GM12878 (cell line): ENCODE data around the gene RPL29. TPM values are rescaled to one million over a fixed set of nuclear protein-coding genes. Genes with fewer than 3 reads are reported as not detected.

ENCODE experiments used
- ATAC-seq: fragments of 200-7000 bp; cut with Tn5 transposase; 3 replicates; pipeline ENCODE4 v1.9.1; 2020; ENCODE audit warnings: mild to moderate bottlenecking, moderate library complexity
- BruUV-seq: library from RNA; stranded (reverse); fragments of 400-500 nt; replicated peaks from 2 replicates; lab custom pipeline; 2021; lab: Mats Ljungman, UMichigan
- CTCF ChIA-PET: fragments of 300-600 bp; sonication (Branson Sonifier 250); formaldehyde crosslinking; extraction: SDS; loops from one replicate; lab custom pipeline; 2021; ENCODE audit warnings: inconsistent platforms; lab: Yijun Ruan, JAX
- POLR2A ChIA-PET: fragments of 350-600 bp; formaldehyde crosslinking; extraction: SDS; loops from one replicate; lab custom pipeline; 2021; ENCODE audit warnings: inconsistent platforms; lab: Charles Lee
- RAD21 ChIA-PET: fragments of 300-600 bp; sonication (Branson Sonifier 250); formaldehyde crosslinking; loops from one replicate; lab custom pipeline; 2023; ENCODE audit warnings: antibody characterized with exemption; ENCODE audit not compliant: unreplicated experiment; lab: Charles Lee
- SMC1A ChIA-PET: fragments of 300-600 bp; sonication (Branson Sonifier 250); formaldehyde crosslinking; loops from one replicate; lab custom pipeline; 2023; ENCODE audit not compliant: unreplicated experiment, uncharacterized antibody; lab: Charles Lee
- DNase-seq: peaks from one replicate; pipeline ENCODE4 v3.0.0-alpha.2; 2011; ENCODE audit warnings: low read depth, low spot score
- FAIRE-seq: peaks from 3 replicates; lab custom pipeline; 2011; peaks lifted over from hg19 to GRCh38; lab: Jason Lieb, UNC
- H2AFZ ChIP-seq: 2 replicates; pipeline ENCODE4 v1.6.0; 2011; ENCODE audit warnings: low read depth, low read length, control low read depth; ENCODE audit not compliant: control insufficient read depth
- H3K27ac ChIP-seq: 2 replicates; pipeline ENCODE4 v1.5.1; 2011; ENCODE audit warnings: control low read depth; ENCODE audit not compliant: control insufficient read depth, insufficient read depth
- H3K27me3 ChIP-seq, 2 experiments: replicated peaks in 1 of 2; 2 replicates each; pipeline versions ENCODE4 v1.6.0 to v1.6.1; 2011; ENCODE audit warnings: low read length in 1 of 2; ENCODE audit not compliant: control insufficient read depth in 2 of 2, insufficient read depth in 2 of 2
- H3K36me3 ChIP-seq, 2 experiments: 2 replicates each; pipeline ENCODE4 v1.5.1; 2011; ENCODE audit warnings: low read length in 1 of 2; ENCODE audit not compliant: control insufficient read depth in 2 of 2, insufficient read depth in 2 of 2
- H3K4me1 ChIP-seq: 2 replicates; pipeline ENCODE4 v1.6.1; 2011; ENCODE audit warnings: mild to moderate bottlenecking, low read length, moderate library complexity, mixed read lengths; ENCODE audit not compliant: control insufficient read depth, insufficient read depth
- H3K4me2 ChIP-seq: 2 replicates; pipeline ENCODE4 v1.6.0; 2011; ENCODE audit warnings: control low read depth; ENCODE audit not compliant: control insufficient read depth, insufficient read depth
- H3K4me3 ChIP-seq: fragments of 200-600 bp; sonication (generic); 2 replicates; pipeline ENCODE4 v1.5.1; 2016
- H3K79me2 ChIP-seq: 2 replicates; pipeline ENCODE4 v1.6.0; 2011; ENCODE audit warnings: low read length; ENCODE audit not compliant: control insufficient read depth, insufficient read depth
- H3K9ac ChIP-seq: 2 replicates; pipeline ENCODE4 v1.8.0; 2011; ENCODE audit warnings: low read length, control low read depth, mixed read lengths; ENCODE audit not compliant: control insufficient read depth, insufficient read depth
- H3K9me3 ChIP-seq: replicated peaks from 3 replicates; pipeline ENCODE4 v1.5.1; 2011; ENCODE audit warnings: mild to moderate bottlenecking, low read length; ENCODE audit not compliant: control insufficient read depth, insufficient read depth
- H4K20me1 ChIP-seq: 2 replicates; pipeline ENCODE4 v1.6.0; 2011; ENCODE audit not compliant: control insufficient read depth, insufficient read depth
- FOXM1 ChIP-seq: IDR thresholded peaks from 2 replicates; pipeline ENCODE4 v1.6.1; 2012; ENCODE audit warnings: low read depth, mild to moderate bottlenecking, inconsistent platforms, low read length, moderate library complexity
- KAT2A ChIP-seq: conservative IDR thresholded peaks from 2 replicates; pipeline ENCODE4 v1.6.1; 2011; ENCODE audit warnings: low read depth, low read length; ENCODE audit not compliant: control insufficient read depth
- MXI1 ChIP-seq: fragments of 150-350 bp; IDR thresholded peaks from 2 replicates; pipeline ENCODE4 v1.6.1; 2011; ENCODE audit warnings: low read depth, mild to moderate bottlenecking, inconsistent platforms, low read length, improper control_type of control experiment
- POLR2AphosphoS5 ChIP-seq: IDR thresholded peaks from 2 replicates; pipeline ENCODE4 v1.6.1; 2011; ENCODE audit warnings: mild to moderate bottlenecking, low read length, inconsistent platforms
- RFX5 ChIP-seq: IDR thresholded peaks from 2 replicates; pipeline ENCODE4 v1.6.1; 2011; ENCODE audit warnings: low read depth, low read length, improper control_type of control experiment
- WGBS: methylation state at CpG from one replicate; pipeline ENCODE4 v1.1.6; 2016; ENCODE audit warnings: low lambda C conversion rate; ENCODE audit not compliant: insufficient replicate concordance, insufficient coverage; ENCODE audit errors: missing lambda C conversion rate; 5-methylcytosine and 5-hydroxymethylcytosine counted together
- in situ Hi-C: fragments of 300-500 bp; cut with MboI; formaldehyde crosslinking; loops from 9 replicates; pipeline ENCODE4 v1.14.3; 2018; ENCODE audit warnings: mixed read lengths
- intact Hi-C: fragments of 100-400 bp; cut with micrococcal nuclease; formaldehyde crosslinking; loops from one replicate; pipeline ENCODE4 v1.14.2; 2022; ENCODE audit not compliant: unreplicated experiment
- polyA plus RNA-seq, 11 experiments: library from polyadenylated mRNA; depleted of rRNA in 4 of 11; unstranded in 6 of 11; stranded (reverse) in 5 of 11; fragments of >200 nt; fragmentation: Nextera tagmentation in 4 of 11; fragmentation: Illumina TruSeq in 1 of 11; extraction: Ambion mirVana in 4 of 11; extraction: Trizol in 1 of 11; gene quantifications; 1 replicate in 1 of 11; 2 replicates in 10 of 11; pipeline versions ENCODE4 v1.2.1 to v1.2.3, GENCODE V29; 2011 to 2016; ENCODE audit warnings: inconsistent platforms in 2 of 11, missing spikeins in 2 of 11, low read depth in 1 of 11
- total RNA-seq, 4 experiments: library from RNA; depleted of rRNA in 3 of 4; stranded (reverse); fragments of >200 nt in 3 of 4; fragmentation: Illumina TruSeq in 1 of 4; extraction: Trizol in 1 of 4; gene quantifications; 2 replicates each; pipeline versions ENCODE4 v1.2.1 to v1.2.3, GENCODE V29; 2013 to 2021
- TF ChIP-seq, protein P1 (sequence below): fragments of 150-350 bp; IDR thresholded peaks from 2 replicates; pipeline ENCODE4 v1.6.1; 2016; ENCODE audit warnings: low read depth, low read length
- TF ChIP-seq, protein P2 (sequence below): fragments of 450-650 bp; formaldehyde crosslinking; IDR thresholded peaks from 2 replicates; pipeline ENCODE4 v1.5.0; 2022; ENCODE audit warnings: mild to moderate bottlenecking, missing genetic modification characterization

Gene RPL29
- total and polyA plus RNA-seq, 10 of the 15 experiments (the other 5 are each of a cell fraction or from before 2014, with no cell fraction given), result 1,053 to 2,477 (median 1,657) TPM

DNA sequence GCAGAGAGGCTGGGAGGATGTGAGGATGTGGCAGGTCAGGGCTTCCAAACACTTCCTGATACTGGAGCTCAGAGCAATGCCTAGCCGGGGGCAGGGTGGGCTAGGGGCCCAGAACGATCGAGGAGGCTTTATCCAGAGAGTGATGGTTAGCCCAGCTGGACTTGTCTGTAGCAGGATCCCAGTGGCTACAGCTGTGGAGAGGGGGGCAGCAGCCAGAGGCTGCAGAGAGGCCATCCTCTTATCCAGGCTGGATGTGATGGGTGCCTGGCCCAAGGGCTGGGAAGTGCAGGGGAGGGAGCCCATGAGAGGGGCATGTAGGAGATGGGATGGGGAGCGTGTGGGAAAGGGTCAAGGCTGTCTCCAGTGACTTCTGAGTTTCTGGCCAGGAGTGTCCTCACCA is 48.9 kb downstream of the RPL29 start:
- intact Hi-C loops (no loop called here), in situ Hi-C loops (no loop called here)
- H3K4me2 ChIP-seq, result no peak overlapping the region
- no peak overlapping the region for H3K4me3 ChIP-seq
- H2AFZ ChIP-seq, result no peak overlapping the region
- SMC1A ChIA-PET, result no interaction called here
- POLR2A ChIA-PET, result no interaction called here
- ATAC-seq (no peak), FAIRE-seq (no peak), DNase-seq (no peak)
- peaks cover 6% of the 10 kb centered on the region for H3K79me2 ChIP-seq
- TF ChIP-seq MXI1, result no peak
- TF ChIP-seq, protein P1, sequence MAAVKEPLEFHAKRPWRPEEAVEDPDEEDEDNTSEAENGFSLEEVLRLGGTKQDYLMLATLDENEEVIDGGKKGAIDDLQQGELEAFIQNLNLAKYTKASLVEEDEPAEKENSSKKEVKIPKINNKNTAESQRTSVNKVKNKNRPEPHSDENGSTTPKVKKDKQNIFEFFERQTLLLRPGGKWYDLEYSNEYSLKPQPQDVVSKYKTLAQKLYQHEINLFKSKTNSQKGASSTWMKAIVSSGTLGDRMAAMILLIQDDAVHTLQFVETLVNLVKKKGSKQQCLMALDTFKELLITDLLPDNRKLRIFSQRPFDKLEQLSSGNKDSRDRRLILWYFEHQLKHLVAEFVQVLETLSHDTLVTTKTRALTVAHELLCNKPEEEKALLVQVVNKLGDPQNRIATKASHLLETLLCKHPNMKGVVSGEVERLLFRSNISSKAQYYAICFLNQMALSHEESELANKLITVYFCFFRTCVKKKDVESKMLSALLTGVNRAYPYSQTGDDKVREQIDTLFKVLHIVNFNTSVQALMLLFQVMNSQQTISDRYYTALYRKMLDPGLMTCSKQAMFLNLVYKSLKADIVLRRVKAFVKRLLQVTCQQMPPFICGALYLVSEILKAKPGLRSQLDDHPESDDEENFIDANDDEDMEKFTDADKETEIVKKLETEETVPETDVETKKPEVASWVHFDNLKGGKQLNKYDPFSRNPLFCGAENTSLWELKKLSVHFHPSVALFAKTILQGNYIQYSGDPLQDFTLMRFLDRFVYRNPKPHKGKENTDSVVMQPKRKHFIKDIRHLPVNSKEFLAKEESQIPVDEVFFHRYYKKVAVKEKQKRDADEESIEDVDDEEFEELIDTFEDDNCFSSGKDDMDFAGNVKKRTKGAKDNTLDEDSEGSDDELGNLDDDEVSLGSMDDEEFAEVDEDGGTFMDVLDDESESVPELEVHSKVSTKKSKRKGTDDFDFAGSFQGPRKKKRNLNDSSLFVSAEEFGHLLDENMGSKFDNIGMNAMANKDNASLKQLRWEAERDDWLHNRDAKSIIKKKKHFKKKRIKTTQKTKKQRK, result no peak
- TF ChIP-seq FOXM1, result no peak
- TF ChIP-seq, protein P2, sequence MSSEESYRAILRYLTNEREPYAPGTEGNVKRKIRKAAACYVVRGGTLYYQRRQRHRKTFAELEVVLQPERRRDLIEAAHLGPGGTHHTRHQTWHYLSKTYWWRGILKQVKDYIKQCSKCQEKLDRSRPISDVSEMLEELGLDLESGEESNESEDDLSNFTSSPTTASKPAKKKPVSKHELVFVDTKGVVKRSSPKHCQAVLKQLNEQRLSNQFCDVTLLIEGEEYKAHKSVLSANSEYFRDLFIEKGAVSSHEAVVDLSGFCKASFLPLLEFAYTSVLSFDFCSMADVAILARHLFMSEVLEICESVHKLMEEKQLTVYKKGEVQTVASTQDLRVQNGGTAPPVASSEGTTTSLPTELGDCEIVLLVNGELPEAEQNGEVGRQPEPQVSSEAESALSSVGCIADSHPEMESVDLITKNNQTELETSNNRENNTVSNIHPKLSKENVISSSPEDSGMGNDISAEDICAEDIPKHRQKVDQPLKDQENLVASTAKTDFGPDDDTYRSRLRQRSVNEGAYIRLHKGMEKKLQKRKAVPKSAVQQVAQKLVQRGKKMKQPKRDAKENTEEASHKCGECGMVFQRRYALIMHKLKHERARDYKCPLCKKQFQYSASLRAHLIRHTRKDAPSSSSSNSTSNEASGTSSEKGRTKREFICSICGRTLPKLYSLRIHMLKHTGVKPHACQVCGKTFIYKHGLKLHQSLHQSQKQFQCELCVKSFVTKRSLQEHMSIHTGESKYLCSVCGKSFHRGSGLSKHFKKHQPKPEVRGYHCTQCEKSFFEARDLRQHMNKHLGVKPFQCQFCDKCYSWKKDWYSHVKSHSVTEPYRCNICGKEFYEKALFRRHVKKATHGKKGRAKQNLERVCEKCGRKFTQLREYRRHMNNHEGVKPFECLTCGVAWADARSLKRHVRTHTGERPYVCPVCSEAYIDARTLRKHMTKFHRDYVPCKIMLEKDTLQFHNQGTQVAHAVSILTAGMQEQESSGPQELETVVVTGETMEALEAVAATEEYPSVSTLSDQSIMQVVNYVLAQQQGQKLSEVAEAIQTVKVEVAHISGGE (CRISPR knock-in tag), result no peak
- TF ChIP-seq RFX5, result no peak
- no peak for TF ChIP-seq POLR2AphosphoS5
- TF ChIP-seq KAT2A, result no peak
- no peak overlapping the region for H3K27ac ChIP-seq
- H3K36me3 ChIP-seq, result peaks cover 0 to 2% of the 10 kb centered on the region in 2 experiments; a peak in 1 of 4 replicates
- no peaks in the 10 kb centered on the region for H3K27me3 ChIP-seq
- H4K20me1 ChIP-seq, result no peaks in the 10 kb centered on the region
- no TSS peak for BruUV-seq
- H3K9me3 ChIP-seq, result no peaks in the 10 kb centered on the region
- H3K4me1 ChIP-seq, result peaks cover 11% of the 10 kb centered on the region
- 57% methylated on average over 4 of the region's 4 CpGs for WGBS
- no peak overlapping the region for H3K9ac ChIP-seq
- RAD21 ChIA-PET, result no interaction called here
- CTCF ChIA-PET, result interaction anchor here (0.7 to 1.5 kb wide), 2 partner anchors 27 to 197 kb away, joined by 3 read pairs; partner anchors contain the start of gene ABHD14B
